ACHN (cell line): Measurements from ENCODE around the gene LRRC45.

Experiments used
- DNase-seq: peaks from one replicate; pipeline ENCODE4 v3.0.0-alpha.2; 2015
- in situ Hi-C: cut with HindIII; loops from 2 replicates; pipeline ENCODE4 v1.10.0; 2017; ENCODE audit warnings: low sequenced_read_pairs, low pct_ligation_motif_present, low pct_unique_long_range_greater_than_20kb

The LRRC45 gene

DNA sequence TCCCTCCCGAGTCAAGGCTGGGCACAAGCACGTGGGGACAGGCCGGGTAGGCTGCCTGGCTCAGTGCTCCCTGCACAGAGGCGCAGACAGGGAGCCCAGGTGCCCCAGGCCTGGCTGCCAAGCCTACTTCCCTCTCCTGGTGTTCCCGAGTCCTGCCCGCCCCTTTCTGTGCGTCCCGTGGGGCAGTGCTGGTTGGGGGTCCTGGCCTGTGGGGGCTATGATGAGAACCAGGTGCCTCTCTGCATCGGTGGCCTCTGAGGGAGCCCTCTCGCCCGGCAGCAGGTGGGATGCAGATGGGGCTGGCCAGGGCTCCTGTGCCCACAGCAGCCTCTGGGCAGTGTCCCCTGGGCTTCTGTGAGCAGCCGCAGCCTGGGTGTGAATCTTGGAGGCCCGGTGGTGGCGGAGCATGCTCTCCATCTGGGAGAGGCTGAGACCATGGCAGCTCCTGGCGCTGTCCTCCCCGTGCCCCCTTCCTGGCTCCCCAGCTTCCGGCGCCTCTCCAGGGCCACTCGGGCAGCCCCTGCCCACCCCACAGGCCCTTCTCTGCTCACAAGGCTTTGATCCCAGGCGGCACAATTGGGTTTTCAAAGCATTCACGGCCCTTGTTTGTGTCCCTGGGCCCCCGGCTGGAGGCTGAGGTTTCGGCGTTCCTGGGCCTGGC lies 7.7 kb upstream of the LRRC45 start:
- DNase-seq, result no peak
- in situ Hi-C loops, result no loop called here

DNA sequence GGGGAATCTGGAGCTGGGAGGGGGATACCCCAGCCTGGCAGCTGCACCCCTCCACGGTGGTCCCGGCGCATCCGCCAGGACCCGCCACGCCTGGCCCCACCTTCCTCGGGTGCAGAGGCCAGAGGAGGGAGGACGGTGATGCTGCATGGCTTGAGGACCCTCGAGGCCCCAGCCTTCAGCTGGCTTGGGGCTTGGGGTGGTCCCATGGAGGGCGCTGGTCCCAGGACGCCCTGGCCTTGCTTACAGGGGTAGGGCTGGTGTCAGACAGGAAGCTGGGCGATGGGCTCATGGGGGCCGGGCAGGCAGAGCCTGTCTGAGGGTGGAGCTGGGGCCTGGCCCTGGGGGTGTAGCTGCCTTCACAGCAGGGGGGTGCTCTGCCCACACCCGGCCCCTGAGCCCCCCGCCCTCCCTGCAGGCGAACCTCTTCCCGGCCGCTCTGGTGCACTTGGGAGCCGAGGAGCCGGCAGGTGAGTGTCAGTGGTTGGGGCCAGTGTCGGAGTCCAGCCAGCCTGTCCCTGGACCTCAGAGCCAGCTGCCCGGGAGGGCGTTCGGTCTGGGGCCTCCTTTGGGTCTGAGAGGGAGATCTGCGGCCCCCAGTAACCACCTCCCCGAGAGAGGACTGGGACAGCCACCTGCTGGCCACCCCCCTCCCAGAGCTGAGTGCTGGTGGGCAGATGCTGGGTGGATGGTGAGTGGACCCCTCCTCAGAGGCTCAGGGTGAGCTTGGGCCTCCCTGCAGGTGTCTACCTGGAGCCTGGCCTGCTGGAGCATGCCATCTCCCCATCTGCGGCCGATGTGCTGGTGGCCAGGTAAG lies 6.8 kb upstream of the LRRC45 start:
- no peak for DNase-seq
- in situ Hi-C loops, result no loop called here

DNA sequence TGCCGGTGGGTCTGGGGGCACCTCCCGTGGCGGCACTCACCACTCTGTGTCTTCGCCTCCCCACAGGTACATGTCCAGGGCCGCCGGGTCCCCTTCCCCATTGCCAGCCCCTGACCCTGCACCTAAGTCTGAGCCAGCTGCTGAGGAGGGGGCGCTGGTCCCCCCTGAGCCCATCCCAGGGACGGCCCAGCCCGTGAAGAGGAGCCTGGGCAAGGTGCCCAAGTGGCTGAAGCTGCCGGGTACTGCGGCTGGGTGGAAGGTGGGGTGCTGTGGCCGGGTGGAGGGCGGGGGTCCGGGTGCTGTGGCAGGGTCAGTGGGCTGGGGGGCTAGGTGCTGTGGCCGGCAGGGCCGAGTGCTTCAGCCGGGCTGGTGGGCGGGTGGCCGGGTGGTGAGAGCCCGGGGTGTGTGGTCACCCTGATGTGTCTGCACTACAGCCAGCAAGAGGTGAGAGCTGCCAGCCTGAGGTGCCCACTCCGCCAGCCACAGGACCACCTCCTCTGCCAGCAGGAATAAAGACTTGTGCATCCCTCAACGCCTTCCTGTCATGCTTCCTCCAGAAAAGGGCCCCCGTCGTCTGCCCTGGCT lies 6.1 kb upstream of the LRRC45 start:
- no peak for DNase-seq
- in situ Hi-C loops, result no loop called here

DNA sequence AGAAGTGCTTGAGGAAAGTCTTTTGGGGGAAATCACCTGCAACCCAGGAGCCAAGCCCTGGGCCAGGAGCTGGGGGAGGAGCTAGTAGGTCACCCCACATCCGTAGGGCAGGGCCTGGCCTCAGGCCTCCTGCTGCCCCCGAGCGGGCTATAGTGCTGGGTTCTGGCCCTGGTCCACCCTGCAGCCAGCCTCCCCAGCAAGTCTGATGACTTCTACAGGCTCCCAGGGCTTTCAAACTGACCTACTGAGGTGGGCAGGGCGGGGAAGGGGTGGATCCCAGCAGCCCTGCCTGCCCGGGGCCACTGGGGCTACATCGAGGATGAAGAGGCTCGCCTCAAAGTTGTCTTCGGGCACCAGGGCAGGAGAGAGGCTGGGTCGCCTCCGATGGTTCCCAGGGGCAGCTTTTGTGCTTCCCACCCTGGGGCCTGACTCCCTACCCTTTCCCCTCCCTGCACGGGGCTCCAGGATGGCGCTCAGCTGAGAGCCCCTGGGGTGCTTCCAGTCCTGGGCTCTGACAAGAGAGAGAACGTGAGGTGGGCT lies 5.4 kb upstream of the LRRC45 start:
- in situ Hi-C loops, result no loop called here

DNA sequence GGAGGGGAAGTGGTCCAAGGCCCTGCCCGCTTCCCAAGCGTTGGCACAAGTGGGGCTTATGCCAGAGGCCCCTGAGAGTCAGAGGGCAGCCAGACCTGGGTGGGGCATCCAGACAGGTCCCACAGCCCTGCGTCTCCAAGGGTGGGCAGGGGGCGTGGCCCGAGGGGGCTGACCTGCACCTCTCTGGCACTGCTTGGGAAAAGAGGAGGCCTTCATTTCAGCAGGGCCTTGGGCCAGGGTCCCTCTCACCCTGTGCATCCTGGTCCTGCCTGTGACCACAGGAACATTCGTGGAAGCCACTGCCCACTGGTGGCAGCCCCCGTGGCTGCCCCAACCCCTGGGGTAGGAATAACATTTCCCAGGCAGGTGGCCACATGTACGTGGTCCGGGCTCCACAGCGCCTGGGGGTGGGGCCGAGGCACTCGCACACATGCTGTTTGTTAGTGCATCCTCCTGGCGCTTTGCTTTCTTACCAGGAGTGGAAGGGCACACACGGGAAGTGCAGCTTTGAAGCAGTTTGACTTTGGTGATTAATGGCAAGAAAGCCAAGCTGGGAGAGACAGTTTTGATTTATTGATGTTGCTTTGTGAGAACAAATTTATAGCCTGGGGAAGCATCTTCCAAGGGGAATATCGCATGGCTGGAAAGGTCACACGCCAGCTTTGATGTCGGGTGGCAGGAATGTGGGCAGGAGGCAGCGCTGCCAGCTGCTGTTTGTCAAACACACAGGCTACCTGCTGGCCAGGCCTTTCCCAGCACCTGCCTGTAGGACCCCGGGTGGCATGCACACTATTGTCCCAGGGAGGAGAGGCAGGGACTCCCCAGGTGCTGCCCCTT lies 4.7 kb upstream of the LRRC45 start:
- in situ Hi-C loops, result no loop called here
- DNase-seq, result no peak

More for the DNA sequence above, 5.4 kb upstream of the LRRC45 start:
- DNase-seq, result no peak

DNA sequence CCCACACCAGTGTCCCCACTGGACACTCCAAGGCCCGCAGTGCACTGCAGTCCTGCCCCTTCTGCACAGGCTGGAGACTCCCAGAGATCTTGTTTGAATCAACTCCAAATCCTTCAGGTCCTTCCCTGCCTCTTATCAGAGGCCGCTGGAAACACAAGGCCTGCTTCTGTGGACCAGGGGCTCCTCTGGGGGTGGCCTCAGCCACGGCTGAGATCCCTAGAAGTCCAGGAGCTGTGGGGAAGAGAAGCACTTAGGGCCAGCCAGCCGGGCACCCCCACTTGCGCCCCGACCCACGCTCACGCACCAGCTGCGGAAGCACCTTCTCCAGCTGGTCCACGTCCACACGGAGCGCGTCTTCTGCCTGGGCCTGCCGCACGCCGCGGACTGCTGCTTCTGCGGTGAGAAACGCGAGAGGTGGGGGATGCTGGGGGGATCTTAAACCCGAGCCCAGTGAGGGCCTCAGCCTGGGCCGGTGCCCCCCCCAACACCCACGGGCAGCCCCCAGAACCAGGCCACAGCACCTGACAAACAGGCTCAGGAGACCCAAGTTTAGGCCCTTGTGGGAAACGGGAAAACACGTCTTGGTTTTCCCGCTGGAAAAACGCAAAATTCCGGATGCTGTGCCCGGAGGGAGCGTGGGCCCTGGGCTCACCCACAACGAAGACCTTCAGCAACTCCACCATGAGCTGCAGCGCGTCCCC lies 4.0 kb upstream of the LRRC45 start:
- in situ Hi-C loops, result no loop called here
- no peak for DNase-seq

DNA sequence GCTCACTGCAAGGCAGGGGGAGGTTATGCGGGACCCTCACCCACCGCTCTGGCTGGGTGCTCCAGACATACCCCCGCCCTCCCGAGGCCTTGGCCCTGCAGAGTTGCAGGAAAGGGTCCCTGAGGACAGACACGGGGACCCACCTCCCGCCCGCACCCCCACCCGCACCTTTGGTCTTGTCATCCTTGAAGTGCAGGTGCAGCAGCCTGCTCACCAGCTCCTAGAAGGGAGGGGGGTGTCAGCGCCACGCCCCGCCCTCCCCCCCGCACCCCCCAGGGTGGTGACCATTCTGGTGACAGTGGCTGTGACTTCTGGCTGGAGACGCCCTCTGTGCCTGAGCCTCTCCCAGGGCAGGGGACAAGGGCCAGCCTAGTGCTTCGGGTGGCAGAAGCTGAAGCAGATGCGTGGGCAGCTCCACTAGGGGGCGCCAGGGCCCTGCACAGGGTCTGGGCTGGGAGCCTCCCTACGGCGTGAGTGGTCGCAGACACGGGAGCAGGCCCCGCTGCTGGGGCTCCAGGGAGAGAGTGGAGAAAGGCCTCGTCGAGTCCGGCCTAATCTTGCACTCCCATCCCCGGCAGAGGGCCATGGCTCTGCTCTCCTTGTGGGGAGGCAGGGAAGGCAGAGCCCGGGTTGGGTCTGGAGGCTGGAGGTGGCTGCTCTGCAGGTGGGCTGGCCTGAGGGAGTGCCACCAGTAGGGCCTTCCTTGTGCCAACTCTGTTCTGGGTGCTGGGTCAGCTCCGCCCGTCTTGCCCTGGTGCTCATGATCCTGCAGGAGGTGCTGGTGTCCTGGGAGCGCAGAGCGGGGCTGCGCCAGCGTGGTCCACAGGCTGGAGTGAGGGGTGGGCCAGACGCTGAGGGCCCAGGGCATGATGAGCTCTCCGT lies 3.2 kb upstream of the LRRC45 start:
- peak; percentile 63 for DNase-seq
- in situ Hi-C loops, result no loop called here

DNA sequence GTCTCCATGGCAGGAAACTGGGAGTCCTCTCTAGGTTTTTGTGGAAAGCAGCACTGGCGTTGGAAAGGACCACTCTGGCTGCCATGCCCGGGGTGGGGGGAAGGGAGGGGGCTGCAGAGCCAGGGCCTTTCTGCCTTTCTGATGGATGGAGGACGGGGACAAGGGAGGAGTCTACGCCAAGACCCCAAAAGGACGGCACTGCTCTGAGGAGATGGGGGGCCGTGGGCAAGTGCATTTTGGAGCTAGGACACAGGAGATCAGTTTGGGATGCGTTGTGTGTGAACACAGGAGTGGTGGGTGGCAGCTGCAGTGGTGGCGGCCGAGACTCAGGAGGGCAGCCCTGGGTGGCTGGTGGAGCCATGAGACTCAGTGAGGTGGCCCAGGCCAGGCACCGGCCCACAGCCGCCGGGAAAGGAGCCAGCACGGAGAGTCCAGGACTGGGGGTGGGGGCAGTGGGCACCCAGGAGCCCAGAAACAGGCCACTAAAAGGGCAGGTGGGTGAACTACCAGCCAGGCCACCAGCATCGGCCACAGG lies 2.5 kb upstream of the LRRC45 start:
- in situ Hi-C loops, result no loop called here
- no peak for DNase-seq

DNA sequence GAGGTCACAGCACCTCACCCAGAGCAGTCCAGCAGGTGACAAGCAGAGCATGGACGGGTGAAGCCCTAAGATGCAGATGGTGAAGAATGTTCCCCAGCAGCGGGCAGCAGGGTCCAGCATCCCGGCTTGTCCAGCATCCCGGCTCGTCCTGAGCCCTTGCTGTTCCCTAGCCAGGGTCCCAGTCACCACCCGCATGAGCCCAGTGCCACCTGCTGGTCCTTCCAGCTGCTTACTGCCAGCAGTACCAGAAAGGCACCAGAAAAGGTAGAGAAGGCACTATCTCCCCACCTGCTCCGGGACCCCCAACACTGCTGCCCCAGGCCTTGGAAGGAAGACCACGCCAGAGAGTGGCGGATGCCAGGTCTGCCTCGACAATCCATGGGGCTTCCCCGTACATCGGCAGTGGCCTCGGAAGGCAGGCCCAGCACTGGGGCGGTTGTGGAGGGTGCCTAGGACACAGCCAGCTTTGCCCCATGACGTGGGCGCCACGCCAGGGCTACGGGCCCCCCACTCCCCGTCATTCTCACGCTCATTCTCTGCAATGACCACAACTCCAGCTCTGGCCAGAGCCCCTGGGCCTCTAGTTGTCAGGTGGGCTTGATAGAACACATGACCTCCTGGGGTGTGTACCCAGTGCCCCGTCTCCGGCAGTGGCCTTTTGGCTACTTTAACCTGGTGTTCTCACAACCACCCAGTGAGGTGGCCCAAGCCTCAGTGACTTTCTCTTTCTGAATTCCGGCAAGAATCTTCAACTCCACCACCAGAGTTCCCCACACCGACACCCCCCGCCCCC lies 1.8 kb upstream of the LRRC45 start:
- peak; percentile 83 for DNase-seq
- in situ Hi-C loops, result no loop called here

DNA sequence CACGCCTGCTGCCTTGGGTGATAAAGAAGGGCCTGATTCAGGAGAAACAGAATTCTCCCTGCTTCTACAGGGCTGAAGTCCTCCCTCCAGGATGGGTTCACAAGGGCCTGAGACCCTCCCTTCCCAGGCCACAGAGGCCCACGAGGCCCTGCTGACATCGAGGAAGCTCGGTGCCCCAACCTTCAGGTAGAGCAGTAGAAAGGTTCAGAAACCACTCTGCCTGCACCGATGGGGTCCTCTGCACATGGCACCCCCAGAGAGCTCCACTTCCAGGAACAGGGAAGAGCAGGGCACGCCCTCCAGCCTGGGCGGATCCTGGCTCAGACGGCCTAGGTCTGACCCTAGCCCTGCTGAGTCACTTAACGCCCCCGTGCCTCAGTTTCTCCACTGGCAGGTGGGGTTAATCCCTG lies 1.2 kb upstream of the LRRC45 start:
- no peak for DNase-seq
- in situ Hi-C loops, result no loop called here

DNA sequence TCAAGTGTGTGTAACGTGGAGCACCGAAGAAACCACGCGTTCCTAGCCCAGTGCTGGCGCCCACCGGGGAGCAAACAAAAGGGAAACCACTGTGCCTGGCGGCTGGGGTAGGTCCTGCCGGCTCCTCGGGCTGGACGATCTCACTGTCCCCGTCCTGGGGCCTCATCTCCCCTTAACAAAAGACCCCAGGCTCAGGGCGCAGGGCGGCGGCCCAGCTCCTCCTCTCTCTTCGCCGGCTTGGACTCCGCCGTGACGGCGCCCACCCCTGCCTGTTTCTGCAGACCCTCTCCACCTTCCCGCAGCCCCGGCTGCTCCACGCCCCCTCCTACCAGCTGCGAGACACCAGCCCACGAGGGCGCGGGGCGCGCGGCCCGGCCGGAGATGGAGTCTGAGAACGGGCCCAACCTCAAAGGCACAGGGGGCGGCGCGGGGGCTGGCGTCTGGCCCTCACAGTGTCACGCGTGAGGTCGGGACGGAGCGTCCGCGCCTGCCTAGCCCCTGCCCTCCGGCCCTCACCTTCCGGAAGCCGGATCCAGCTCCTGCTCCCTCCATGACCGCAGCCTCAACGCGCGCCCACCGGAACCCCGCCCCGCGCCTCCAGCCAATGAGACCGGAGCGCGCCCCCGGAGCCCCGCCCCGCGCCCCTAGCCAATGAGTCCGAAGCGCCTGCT lies 660 bp upstream of the LRRC45 start, which contains the start of gene CENPX:
CENPX (minus strand) TSS at position 569 of the 671 bp plus-strand sequence; CDS start at position 552, 17 bp downstream.
- DNase-seq, result no peak
- in situ Hi-C loops, result no loop called here

DNA sequence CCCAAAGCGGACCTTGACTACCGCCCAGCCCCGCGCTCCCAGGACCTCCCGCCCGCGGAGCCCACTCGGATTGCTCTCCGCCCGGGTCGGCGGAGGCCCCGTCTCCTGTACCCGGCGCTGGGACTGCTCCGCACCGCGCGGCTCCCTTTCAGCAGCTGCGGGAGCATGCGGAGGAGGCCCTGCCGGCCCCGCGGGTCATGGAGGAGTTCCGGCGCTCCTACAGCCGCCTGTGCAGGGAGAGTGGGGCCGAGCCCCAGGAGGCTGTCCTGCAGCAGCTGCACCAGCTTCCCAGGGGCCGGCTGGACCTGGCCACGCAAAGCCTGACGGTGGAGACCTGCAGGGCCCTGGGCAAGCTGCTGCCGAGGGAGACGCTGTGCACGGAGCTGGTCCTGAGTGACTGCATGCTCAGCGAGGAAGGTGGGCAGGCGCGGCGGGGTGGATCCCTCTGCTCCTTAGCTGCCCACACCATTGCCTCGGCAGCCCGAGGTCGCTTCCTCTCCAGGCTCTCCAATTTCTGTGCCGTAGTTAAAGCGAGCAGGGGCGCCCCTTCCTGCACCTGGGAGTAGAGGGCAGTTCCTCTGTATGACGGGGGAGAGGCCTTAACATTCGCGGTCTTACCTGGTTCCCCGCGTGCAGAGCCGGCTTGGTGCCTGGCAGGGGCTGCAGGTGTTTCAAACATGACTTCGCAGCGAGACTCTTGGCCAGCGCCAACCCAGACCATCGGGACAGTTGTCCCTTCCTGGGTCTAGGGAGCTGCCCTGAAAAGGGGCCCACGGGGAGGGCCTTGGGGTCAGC lies 539 bp downstream of the LRRC45 start:
- DNase-seq, result peak; percentile 20
- in situ Hi-C loops, result no loop called here

DNA sequence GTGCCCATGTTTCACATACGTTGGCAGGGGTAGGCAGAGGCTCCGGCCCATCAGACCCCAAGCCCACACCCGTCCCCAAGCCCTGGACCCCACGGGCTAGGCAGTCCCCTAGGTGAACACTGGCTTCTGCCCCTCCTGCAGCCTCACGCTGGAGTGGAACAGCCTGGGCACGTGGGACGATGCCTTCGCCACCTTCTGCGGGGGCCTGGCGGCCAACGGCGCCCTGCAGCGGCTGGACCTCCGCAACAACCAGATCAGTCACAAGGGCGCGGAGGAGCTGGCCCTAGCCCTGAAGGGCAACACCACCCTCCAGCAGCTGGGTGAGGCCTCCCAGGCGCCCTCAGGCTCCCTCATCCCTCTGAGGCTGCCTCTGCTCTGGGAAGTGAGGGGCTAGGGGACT lies 1.8 kb downstream of the LRRC45 start:
- in situ Hi-C loops, result no loop called here

DNA sequence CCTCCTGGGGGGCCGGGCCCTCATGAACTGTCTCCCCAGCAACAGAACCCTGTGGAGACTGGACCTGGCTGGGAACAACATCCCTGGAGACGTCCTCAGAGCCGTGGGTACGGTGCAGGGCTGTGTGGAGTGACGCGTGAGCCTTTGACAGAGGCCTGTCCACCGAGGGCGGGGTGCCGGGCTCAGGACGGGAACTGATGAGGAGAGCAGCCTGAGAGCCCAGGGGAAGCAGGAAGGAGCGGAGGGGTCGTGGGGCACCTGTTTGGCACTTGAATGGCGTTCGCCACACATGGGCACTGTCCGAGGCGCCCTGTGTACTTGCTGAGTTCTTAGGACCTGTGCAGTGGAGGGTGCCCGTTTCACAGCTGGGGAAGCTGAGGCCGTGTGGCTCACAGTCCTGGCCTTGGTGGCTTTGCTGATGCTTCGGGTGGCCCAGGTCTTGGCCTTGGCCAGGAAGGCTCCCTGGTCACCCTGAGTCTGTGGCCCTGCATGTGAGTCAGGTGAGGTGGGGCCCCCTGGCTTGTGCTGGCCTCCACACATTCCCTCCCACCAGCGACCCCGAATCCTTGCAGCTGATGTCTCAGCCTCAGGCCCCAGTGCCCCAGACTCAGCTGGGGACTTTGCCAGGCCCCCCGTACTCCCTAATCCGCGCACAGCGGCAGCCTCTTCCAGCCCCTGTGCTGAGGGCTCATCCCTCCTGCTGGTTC lies 2.4 kb downstream of the LRRC45 start:
- DNase-seq, result no peak
- in situ Hi-C loops, result no loop called here

More for the DNA sequence above, 1.8 kb downstream of the LRRC45 start:
- DNase-seq, result no peak
